ENCODE data around the gene KIF3B.

- TF ChIP-seq POLR2A (IDR thresholded peaks at IDR 0.05): no peak
- TF ChIP-seq CTCF (IDR thresholded peaks at IDR 0.05): no peak
Observed at GRCh38 chr20:32302507-32302872, 25.0 kb downstream of the KIF3B start.

All from heart left ventricle (tissue), 13 donors.